SK-N-SH (cell line): Measurements from ENCODE around the gene PXK. TPM values are rescaled to one million over a fixed set of nuclear protein-coding genes. Genes with fewer than 3 reads are reported as not detected.

Source experiments
- CTCF ChIA-PET: fragments of 300-600, 350-600 bp; formaldehyde crosslinking; extraction: SDS; loops from one replicate; lab custom pipeline; 2021; lab: Yijun Ruan, JAX
- POLR2A ChIA-PET: fragments of 350-600 bp; sonication (Branson Sonifier 250); formaldehyde crosslinking; extraction: SDS; loops from one replicate; lab custom pipeline; 2020; ENCODE audit warnings: antibody characterized with exemption, inconsistent platforms; lab: Yijun Ruan, JAX
- DNase-seq: peaks from one replicate; pipeline ENCODE4 v3.0.0; 2012
- H2AFZ ChIP-seq: fragments of 200-600 bp; sonication (generic); 2 replicates; pipeline ENCODE4 v1.8.1; 2016; ENCODE audit warnings: antibody characterized with exemption, mild to moderate bottlenecking, low read depth
- H3F3A ChIP-seq: fragments of 200-600 bp; sonication (generic); replicated peaks from 2 replicates; pipeline ENCODE3; 2016; ENCODE audit warnings: antibody characterized with exemption, mild to moderate bottlenecking; ENCODE audit not compliant: insufficient read depth
- H3K27ac ChIP-seq, 2 experiments: fragments of 200-500 bp in 1 of 2; fragments of 200-600 bp in 1 of 2; sonication (Bioruptor generic) in 1 of 2; sonication (generic), shearing (Covaris generic) in 1 of 2; 2 replicates each; pipeline versions ENCODE4 v1.5.1 to v1.6.1; 2014 to 2016; ENCODE audit warnings: low read depth in 2 of 2, inconsistent platforms in 1 of 2, low read length in 1 of 2, mild to moderate bottlenecking in 1 of 2, mixed read lengths in 1 of 2
- H3K27me3 ChIP-seq: fragments of 200-600 bp; sonication (generic), shearing (Covaris generic); 2 replicates; pipeline ENCODE4 v1.6.1; 2016; ENCODE audit warnings: mixed run types; ENCODE audit not compliant: insufficient read depth
- H3K36me3 ChIP-seq, 2 experiments: fragments of 200-500 bp in 1 of 2; fragments of 200-600 bp in 1 of 2; sonication (Bioruptor generic) in 1 of 2; sonication (generic) in 1 of 2; replicated peaks in 1 of 2; 2 replicates each; pipeline versions ENCODE3 to v1.5.1; 2014 to 2016; ENCODE audit warnings: low read length in 1 of 2, mild to moderate bottlenecking in 1 of 2; ENCODE audit not compliant: insufficient read depth in 2 of 2, control insufficient read depth in 1 of 2
- H3K4me1 ChIP-seq, 2 experiments: fragments of 200-500 bp in 1 of 2; fragments of 200-600 bp in 1 of 2; sonication (Bioruptor generic) in 1 of 2; sonication (generic), shearing (Covaris generic) in 1 of 2; 2 replicates each; pipeline versions ENCODE4 v1.5.1 to v1.6.1; 2014 to 2016; ENCODE audit warnings: low read depth in 1 of 2, low read length in 1 of 2, mixed run types in 1 of 2; ENCODE audit not compliant: insufficient read depth in 2 of 2, control insufficient read depth in 1 of 2
- H3K4me2 ChIP-seq: fragments of 200-600 bp; sonication (generic), shearing (Covaris generic); 2 replicates; pipeline ENCODE4 v1.6.1; 2017; ENCODE audit warnings: mixed run types
- H3K4me3 ChIP-seq, 2 experiments: fragments of 200-500 bp in 1 of 2; fragments of 200-600 bp in 1 of 2; sonication (Bioruptor generic) in 1 of 2; sonication (generic), shearing (Covaris generic) in 1 of 2; 2 replicates each; pipeline versions ENCODE4 v1.5.1 to v1.8.1; 2014 to 2016; ENCODE audit warnings: low read depth in 2 of 2, inconsistent platforms in 1 of 2, low read length in 1 of 2, mild to moderate bottlenecking in 1 of 2, mixed read lengths in 1 of 2, moderate library complexity in 1 of 2
- H3K79me2 ChIP-seq: fragments of 200-600 bp; sonication (generic); 2 replicates; pipeline ENCODE4 v1.8.1; 2017; ENCODE audit warnings: mild to moderate bottlenecking; ENCODE audit not compliant: insufficient read depth
- H3K9ac ChIP-seq: fragments of 200-600 bp; sonication (generic); 2 replicates; pipeline ENCODE4 v1.6.1; 2017; ENCODE audit warnings: mixed run types
- H3K9me2 ChIP-seq: fragments of 200-600 bp; sonication (generic); 2 replicates; pipeline ENCODE4 v1.6.1; 2017; ENCODE audit warnings: mixed run types
- H3K9me3 ChIP-seq: fragments of 200-600 bp; sonication (generic); 2 replicates; pipeline ENCODE4 v1.6.1; 2017; ENCODE audit warnings: mixed run types, mild to moderate bottlenecking, moderate library complexity
- H4K20me1 ChIP-seq: fragments of 200-600 bp; sonication (generic); 2 replicates; pipeline ENCODE4 v1.6.1; 2017; ENCODE audit warnings: mild to moderate bottlenecking, mixed run types; ENCODE audit not compliant: insufficient read depth
- EP300 ChIP-seq, 2 experiments: IDR thresholded peaks; 2 replicates each; pipeline versions ENCODE4 v1.4.0 to v1.6.1; 2012; ENCODE audit warnings: borderline replicate concordance in 1 of 2, low read depth in 1 of 2, low read length in 1 of 2
- EZH2phosphoT487 ChIP-seq: fragments of 200-600 bp; sonication (generic); IDR thresholded peaks from 2 replicates; pipeline ENCODE4 v1.6.1; 2017; ENCODE audit warnings: low read depth, mixed run types, mild to moderate bottlenecking, antibody characterized with exemption, moderate library complexity, borderline replicate concordance
- GABPA ChIP-seq: IDR thresholded peaks from 2 replicates; pipeline ENCODE4 v1.4.0; 2012; ENCODE audit warnings: low read depth, mild to moderate bottlenecking
- GATA2 ChIP-seq: sonication (generic); formaldehyde crosslinking; IDR thresholded peaks from 2 replicates; pipeline ENCODE4 v1.5.0; 2020; ENCODE audit warnings: mild to moderate bottlenecking, missing genetic modification reagents
- JUND ChIP-seq: IDR thresholded peaks from 2 replicates; pipeline ENCODE4 v1.4.0; 2012
- NRF1 ChIP-seq: IDR thresholded peaks from 2 replicates; pipeline ENCODE4 v1.6.1; 2012; ENCODE audit warnings: low read depth, mild to moderate bottlenecking, low read length
- POLR2AphosphoS5 ChIP-seq: IDR thresholded peaks from 2 replicates; pipeline ENCODE4 v1.6.1; 2012; ENCODE audit warnings: low read depth, low read length
- RAD21 ChIP-seq: IDR thresholded peaks from 2 replicates; pipeline ENCODE4 v1.6.1; 2012; ENCODE audit warnings: mild to moderate bottlenecking, low read length
- RCOR1 ChIP-seq: fragments of 150-350 bp; IDR thresholded peaks from 2 replicates; pipeline ENCODE4 v1.6.1; 2017; ENCODE audit warnings: antibody characterized with exemption, low read length
- RFX5 ChIP-seq: IDR thresholded peaks from 2 replicates; pipeline ENCODE4 v1.6.1; 2012; ENCODE audit warnings: mild to moderate bottlenecking, improper control_type of control experiment, low read length
- SIN3A ChIP-seq: IDR thresholded peaks from 2 replicates; pipeline ENCODE4 v1.6.1; 2012; ENCODE audit warnings: low read depth, mild to moderate bottlenecking, low read length, moderate library complexity, borderline replicate concordance
- SMC3 ChIP-seq: IDR thresholded peaks from 2 replicates; pipeline ENCODE4 v1.6.1; 2012; ENCODE audit warnings: low read depth, low read length, improper control_type of control experiment
- TAF1 ChIP-seq: IDR thresholded peaks from 2 replicates; pipeline ENCODE4 v1.6.1; 2012; ENCODE audit warnings: low read depth, mild to moderate bottlenecking, low read length, moderate library complexity, borderline replicate concordance
- TCF12 ChIP-seq: IDR thresholded peaks from 2 replicates; pipeline ENCODE4 v1.4.0; 2012
- TEAD4 ChIP-seq: IDR thresholded peaks from 2 replicates; pipeline ENCODE4 v1.4.0; 2012; ENCODE audit warnings: mild to moderate bottlenecking, borderline replicate concordance; ENCODE audit not compliant: insufficient read depth
- YY1 ChIP-seq: IDR thresholded peaks from 2 replicates; pipeline ENCODE4 v1.4.0; 2012; ENCODE audit warnings: low read depth, mild to moderate bottlenecking
- WGBS: methylation state at CpG from one replicate; pipeline ENCODE4 v1.1.6; 2017; ENCODE audit warnings: low lambda C conversion rate; 5-methylcytosine and 5-hydroxymethylcytosine counted together
- polyA plus RNA-seq, 3 experiments: library from polyadenylated mRNA; depleted of rRNA; stranded (reverse); fragments of >200 nt; gene quantifications; 2 replicates each; pipeline ENCODE4 v1.2.3, GENCODE V29; 2012
- TF ChIP-seq, protein P1 (sequence below): fragments of 150-350 bp; IDR thresholded peaks from 2 replicates; pipeline ENCODE4 v1.6.1; 2017; ENCODE audit warnings: antibody characterized with exemption, low read length, low read depth, borderline replicate concordance
- TF ChIP-seq, protein P2 (sequence below): IDR thresholded peaks from 2 replicates; pipeline ENCODE4; 2012
- TF ChIP-seq, protein P3 (sequence below): fragments of 200-600 bp; sonication (generic); IDR thresholded peaks from 2 replicates; pipeline ENCODE4 v1.6.1; 2017; ENCODE audit warnings: antibody characterized with exemption, mild to moderate bottlenecking, moderate library complexity
- TF ChIP-seq, protein P4 (sequence below): IDR thresholded peaks from 2 replicates; pipeline ENCODE4 v1.4.0; 2012; ENCODE audit warnings: low read depth, borderline replicate concordance

Gene PXK
- polyA plus RNA-seq, 1 of the 3 experiments (the other 2 are of a cell fraction), result 8.4 TPM

DNA sequence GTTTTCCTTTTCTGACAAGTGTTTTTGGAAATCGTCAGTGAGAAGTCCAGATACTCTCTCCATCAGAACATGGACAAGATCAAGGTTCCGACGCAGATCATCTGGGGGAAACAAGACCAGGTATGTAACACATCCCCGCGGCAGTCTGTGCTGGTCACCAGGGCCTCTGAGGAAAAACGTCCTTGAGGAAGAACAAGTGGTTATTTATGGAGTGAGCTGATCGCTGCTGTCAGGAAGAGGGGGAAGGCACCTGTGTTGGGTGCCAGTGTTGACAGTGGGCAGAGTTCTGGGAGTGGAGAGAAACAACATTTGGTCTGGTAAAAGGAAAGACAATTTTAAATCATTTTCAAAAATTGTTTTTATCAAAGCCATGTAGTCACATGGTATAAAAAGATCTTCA, 47.4 kb upstream of the PXK start:
- Histone ChIP-seq H3K36me3 (peaks cover 0 to 6% of the 10 kb centered on the region in 2 experiments), H3K79me2 (no peaks in the 10 kb centered on the region), H4K20me1 (no peaks in the 10 kb centered on the region), H3K4me3 (no peak overlapping the region), H3K4me1 (no peaks in the 10 kb centered on the region), H3K9ac (no peak overlapping the region), H3K27ac (no peak overlapping the region), H3K9me2 (no peaks in the 10 kb centered on the region), H3K9me3 (no peaks in the 10 kb centered on the region), H3K27me3 (no peaks in the 10 kb centered on the region), H2AFZ (no peak overlapping the region), H3K4me2 (no peak overlapping the region), H3F3A (no peaks in the 10 kb centered on the region)
- ChIA-PET POLR2A (no interaction called here), CTCF (interaction anchor here (1.3 to 1.8 kb wide), 2 partner anchors 14 to 21 kb away, joined by 5 to 7 read pairs; partner anchors contain the start of genes HTD2 and RPP14)
- no peak for TF ChIP-seq EZH2phosphoT487
- TF ChIP-seq, protein P1, sequence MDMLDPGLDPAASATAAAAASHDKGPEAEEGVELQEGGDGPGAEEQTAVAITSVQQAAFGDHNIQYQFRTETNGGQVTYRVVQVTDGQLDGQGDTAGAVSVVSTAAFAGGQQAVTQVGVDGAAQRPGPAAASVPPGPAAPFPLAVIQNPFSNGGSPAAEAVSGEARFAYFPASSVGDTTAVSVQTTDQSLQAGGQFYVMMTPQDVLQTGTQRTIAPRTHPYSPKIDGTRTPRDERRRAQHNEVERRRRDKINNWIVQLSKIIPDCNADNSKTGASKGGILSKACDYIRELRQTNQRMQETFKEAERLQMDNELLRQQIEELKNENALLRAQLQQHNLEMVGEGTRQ, result no peak
- no peak for TF ChIP-seq JUND
- TF ChIP-seq RCOR1, result no peak
- TF ChIP-seq RFX5, result no peak
- TF ChIP-seq, protein P2, sequence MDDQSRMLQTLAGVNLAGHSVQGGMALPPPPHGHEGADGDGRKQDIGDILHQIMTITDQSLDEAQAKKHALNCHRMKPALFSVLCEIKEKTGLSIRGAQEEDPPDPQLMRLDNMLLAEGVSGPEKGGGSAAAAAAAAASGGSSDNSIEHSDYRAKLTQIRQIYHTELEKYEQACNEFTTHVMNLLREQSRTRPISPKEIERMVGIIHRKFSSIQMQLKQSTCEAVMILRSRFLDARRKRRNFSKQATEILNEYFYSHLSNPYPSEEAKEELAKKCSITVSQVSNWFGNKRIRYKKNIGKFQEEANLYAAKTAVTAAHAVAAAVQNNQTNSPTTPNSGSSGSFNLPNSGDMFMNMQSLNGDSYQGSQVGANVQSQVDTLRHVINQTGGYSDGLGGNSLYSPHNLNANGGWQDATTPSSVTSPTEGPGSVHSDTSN, result no peak
- no peak for TF ChIP-seq TCF12
- no peak for TF ChIP-seq TEAD4
- TF ChIP-seq SMC3, result no peak
- TF ChIP-seq GABPA, result no peak
- no peak for TF ChIP-seq EP300 (IDR thresholded peaks at IDR 0.05; ENCODE audit: borderline replicate concordance in 1 of 2, low read depth in 1 of 2, low read length in 1 of 2)
- TF ChIP-seq POLR2AphosphoS5, result no peak
- TF ChIP-seq, protein P3, sequence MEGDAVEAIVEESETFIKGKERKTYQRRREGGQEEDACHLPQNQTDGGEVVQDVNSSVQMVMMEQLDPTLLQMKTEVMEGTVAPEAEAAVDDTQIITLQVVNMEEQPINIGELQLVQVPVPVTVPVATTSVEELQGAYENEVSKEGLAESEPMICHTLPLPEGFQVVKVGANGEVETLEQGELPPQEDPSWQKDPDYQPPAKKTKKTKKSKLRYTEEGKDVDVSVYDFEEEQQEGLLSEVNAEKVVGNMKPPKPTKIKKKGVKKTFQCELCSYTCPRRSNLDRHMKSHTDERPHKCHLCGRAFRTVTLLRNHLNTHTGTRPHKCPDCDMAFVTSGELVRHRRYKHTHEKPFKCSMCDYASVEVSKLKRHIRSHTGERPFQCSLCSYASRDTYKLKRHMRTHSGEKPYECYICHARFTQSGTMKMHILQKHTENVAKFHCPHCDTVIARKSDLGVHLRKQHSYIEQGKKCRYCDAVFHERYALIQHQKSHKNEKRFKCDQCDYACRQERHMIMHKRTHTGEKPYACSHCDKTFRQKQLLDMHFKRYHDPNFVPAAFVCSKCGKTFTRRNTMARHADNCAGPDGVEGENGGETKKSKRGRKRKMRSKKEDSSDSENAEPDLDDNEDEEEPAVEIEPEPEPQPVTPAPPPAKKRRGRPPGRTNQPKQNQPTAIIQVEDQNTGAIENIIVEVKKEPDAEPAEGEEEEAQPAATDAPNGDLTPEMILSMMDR, result no peak
- no peak for TF ChIP-seq SIN3A
- TF ChIP-seq YY1, result no peak
- TF ChIP-seq, protein P4, sequence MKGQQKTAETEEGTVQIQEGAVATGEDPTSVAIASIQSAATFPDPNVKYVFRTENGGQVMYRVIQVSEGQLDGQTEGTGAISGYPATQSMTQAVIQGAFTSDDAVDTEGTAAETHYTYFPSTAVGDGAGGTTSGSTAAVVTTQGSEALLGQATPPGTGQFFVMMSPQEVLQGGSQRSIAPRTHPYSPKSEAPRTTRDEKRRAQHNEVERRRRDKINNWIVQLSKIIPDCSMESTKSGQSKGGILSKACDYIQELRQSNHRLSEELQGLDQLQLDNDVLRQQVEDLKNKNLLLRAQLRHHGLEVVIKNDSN, result no peak
- TF ChIP-seq GATA2 (CRISPR knock-in tag), result no peak
- TF ChIP-seq RAD21, result no peak
- TF ChIP-seq TAF1, result no peak
- no peak for TF ChIP-seq NRF1
- 77% methylated on average over 7 of the region's 7 CpGs for WGBS
- DNase-seq, result no peak
